GM10847 (cell line): ENCODE results near the gene SPATA16.

Experiments used
- POLR2A ChIP-seq: IDR thresholded peaks from 2 replicates; pipeline ENCODE4 v1.6.1; 2011; ENCODE audit not compliant: insufficient read length; ENCODE audit errors: extremely low read depth

The SPATA16 gene, protein sequence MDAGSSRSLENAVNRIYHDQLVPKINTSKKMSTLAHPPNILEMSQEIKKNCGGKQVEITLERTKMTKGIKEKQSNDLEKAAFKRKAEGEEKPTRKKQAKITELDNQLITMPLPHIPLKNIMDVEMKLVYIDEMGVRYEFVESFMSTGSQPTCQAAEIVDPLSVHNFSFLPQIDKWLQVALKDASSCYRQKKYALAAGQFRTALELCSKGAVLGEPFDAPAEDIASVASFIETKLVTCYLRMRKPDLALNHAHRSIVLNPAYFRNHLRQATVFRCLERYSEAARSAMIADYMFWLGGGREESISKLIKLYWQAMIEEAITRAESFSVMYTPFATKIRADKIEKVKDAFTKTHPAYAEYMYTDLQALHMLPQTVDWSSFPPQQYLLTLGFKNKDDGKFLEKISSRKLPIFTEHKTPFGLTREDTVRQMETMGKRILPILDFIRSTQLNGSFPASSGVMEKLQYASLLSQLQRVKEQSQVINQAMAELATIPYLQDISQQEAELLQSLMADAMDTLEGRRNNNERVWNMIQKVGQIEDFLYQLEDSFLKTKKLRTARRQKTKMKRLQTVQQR

DNA sequence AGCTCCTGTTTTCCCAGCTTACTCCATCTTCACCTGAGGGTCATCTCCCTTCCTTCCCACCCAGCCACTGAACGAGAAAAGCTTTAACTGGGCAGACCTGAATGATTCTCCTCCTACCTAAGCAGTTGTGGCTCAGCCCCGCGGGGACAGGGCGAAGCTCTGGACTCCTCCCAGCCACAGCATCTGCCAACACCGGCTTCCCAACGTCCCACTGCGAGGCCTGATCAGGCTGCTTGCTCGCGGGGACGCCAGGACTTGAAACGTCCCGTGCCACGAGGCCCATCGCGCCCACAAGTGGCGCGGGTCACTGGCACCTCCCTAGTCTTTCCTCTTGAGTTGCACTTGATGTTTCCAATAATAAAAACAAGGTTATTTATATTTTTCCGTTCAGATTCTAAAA is at the start of gene SPATA16:
Gene SPATA16 (minus strand): TSS at position 250 of the 400 bp plus-strand sequence. CDS start 23,504 bp downstream, outside the sequence.
- no peak for TF ChIP-seq POLR2A

DNA sequence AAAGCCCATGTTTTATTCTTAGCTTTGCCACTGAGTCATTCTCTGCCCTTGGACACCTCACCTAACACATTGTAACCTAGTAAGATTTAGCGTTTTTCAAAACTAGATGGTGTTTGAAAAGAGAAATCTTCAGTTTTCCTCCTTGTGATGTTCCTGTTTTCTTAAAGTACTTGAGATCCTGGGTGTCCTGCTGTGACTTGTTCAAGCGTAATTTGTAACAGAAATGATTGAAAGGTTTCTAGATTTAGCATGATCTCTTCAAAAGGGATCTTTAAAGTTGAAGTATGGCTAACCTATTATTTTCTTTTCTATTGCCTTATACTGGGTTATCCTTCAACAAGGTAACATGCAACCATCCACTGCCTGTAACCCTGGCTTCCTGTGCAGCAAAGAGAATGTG is 32.6 kb upstream of the SPATA16 start:
- TF ChIP-seq POLR2A: no peak

GRCh38 chr3:173153631-173154030 is 12.6 kb upstream of the SPATA16 start:
- no peak for TF ChIP-seq POLR2A

DNA sequence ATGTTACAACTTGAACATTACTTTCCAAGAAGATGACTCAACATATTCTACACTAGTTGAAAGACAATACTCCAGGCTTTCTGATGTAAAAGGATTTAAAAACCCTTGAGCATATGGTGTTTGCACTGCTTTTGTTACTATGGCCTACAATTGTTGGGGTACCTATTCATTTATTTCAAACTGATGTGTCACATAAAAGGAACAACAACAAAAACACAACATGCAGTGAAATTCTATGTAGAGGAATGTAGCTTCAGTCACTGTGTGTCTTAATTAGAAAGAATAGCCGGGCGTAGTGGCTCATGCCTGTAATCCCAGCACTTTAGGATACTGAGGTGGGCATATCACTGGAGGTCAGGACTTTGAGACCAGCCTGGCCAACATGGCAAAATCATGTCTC is 1.6 kb downstream of the SPATA16 start:
- TF ChIP-seq POLR2A: no peak

DNA sequence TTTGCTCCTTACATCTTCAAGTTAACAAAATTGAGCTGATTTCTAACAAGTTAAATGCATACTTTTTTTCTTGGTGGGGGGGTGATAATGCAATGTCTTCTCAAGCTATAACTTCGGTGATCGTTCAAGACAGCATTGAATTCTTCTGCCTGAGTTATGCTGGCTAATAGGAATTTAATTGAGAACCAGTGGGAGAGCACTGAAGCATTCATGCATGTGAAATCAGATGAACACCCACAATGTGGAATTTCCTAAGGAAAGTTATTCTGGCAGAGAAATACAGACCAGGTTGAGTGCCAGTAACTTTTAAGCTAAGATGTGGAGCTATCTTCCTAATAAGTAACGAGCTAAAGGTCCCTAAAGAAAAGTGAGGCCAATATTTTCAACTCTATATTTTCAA is 3.0 kb downstream of the SPATA16 start:
- no peak for TF ChIP-seq POLR2A

DNA sequence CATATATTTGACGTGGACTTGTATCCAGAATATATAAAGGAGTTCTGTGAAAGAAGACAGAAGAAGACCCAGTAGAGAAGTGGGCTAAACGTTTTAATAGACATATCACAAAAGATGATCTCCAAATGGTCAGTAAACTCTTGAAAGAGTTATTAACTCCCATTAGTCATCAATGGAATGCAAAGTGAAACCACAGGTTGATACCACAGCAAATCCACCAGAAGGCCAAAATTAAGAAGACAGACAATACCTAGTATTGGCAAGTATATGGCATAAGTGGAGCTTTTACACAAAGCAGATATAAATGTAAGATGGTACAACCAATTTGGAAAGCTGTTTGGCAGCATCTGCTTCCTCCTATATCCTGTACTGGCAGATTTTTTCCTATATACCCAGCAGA is 6.0 kb downstream of the SPATA16 start:
- no peak for TF ChIP-seq POLR2A

- TF ChIP-seq POLR2A: no peak
Observed at GRCh38 chr3:173128633-173129032, 12.4 kb downstream of the SPATA16 start.

DNA sequence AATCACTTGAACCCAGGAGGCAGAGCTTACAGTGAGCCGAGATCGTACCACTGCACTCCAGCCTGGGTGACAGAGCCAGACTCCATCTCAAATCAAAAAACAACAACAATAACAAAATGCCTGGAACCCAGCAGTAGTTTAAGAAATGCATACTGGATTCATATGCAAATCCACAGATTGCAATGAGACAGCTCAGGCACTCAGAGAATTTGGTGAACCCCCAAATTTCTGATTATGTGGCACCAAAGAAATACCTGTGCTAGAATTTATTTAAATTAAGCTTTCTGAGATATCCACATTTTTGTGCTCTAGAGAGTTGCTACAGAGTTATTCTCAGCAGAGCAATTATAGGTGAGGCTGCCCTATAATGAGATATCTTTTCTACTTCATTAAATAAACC is 29.7 kb downstream of the SPATA16 start:
- TF ChIP-seq POLR2A: no peak

- TF ChIP-seq POLR2A: no peak
Observed at GRCh38 chr3:173109143-173109542, 31.9 kb downstream of the SPATA16 start.

- TF ChIP-seq POLR2A: no peak
Observed at GRCh38 chr3:173103469-173103868, 37.6 kb downstream of the SPATA16 start.

DNA sequence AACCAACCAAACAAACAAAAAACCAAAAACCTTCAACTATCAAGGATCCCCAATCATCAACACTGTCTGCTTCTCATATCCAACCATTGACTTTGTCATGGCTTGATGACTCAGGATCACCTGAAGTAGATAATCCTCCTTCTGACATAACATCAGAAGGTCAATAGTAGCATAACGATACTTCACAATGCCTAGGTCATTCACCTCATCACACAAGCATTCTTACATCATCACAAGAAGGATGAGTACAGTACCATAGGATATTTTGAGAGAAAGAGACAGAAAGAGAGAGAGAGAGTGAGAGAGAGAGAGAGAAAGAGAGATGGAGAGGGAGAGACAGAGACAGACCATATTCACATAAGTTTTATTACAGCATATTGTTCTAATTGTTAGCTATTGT is 42.1 kb downstream of the SPATA16 start:
- TF ChIP-seq POLR2A: no peak

GRCh38 chr3:173096994-173097785 is 43.8 kb downstream of the SPATA16 start:
- TF ChIP-seq POLR2A: no peak

DNA sequence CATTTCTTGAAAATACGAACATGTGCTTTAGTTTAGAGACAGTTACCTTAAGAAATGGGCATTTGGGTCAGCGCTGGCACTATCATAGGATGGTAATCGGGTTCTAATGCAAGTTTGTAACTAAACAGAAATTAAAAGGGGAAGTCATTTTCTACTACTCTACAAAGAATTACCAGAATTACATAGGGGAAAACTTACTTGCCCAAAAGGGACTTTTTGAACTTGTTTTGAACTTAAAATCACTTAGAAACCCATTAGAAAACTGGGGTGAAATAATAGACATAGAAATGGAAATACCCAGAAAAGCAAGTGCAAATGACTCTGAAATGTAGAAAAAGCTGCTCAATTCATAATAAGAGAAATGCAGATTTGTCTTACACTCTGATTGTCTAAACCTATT is 44.9 kb downstream of the SPATA16 start:
- no peak for TF ChIP-seq POLR2A

DNA sequence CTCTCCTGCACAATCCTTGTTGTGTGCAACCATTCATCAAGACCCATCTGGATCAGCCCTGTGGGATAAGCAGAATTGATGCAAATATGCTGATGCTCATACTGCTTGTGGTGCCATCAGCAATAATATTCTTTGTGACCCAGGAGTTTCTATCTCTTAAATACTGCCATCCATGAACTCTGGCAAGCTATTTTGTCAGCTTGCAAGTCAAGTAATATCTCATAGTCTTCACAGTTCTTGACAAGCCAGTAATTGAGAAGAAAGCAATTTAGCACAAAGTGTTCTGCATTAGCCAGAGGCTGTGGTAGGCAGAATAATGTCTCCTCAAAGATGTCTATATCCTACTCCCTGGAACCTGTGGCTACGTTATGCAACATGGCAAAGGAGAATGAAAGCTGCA is 49.0 kb downstream of the SPATA16 start:
- no peak for TF ChIP-seq POLR2A

GRCh38 chr3:173090492-173090891 is 50.5 kb downstream of the SPATA16 start:
- TF ChIP-seq POLR2A: no peak

- TF ChIP-seq POLR2A: no peak
Observed at GRCh38 chr3:173089283-173089682, 51.8 kb downstream of the SPATA16 start.

GRCh38 chr3:173078525-173078924 is 62.5 kb downstream of the SPATA16 start:
- TF ChIP-seq POLR2A: no peak
